HEK293 (cell line): ENCODE data around the gene CHST12.

Experiments used
- CTCF ChIA-PET: fragments of 350-600 bp; formaldehyde crosslinking; extraction: SDS; loops from one replicate; lab custom pipeline; 2021; ENCODE audit warnings: antibody characterized with exemption; lab: Yijun Ruan, JAX
- POLR2A ChIA-PET: fragments of 300-600 bp; formaldehyde crosslinking; extraction: SDS; loops from one replicate; lab custom pipeline; 2020; ENCODE audit warnings: antibody characterized with exemption, inconsistent platforms; lab: Yijun Ruan, JAX
- H3K27ac ChIP-seq: fragments of 200-500 bp; sonication (Bioruptor generic); 2 replicates; pipeline ENCODE4 v1.5.1; 2014; ENCODE audit warnings: low read depth, low read length, control low read depth, inconsistent platforms; ENCODE audit errors: extremely low read depth
- H3K36me3 ChIP-seq, 2 experiments: fragments of 200-500 bp in 1 of 2; sonication (Bioruptor generic) in 1 of 2; 1 replicate in 1 of 2; 2 replicates in 1 of 2; pipeline ENCODE4 v1.5.1; 2014 to 2017; ENCODE audit warnings: inconsistent platforms in 2 of 2, low read length in 2 of 2; ENCODE audit not compliant: control insufficient read depth in 2 of 2, insufficient read depth in 1 of 2
- H3K4me1 ChIP-seq: fragments of 200-500 bp; sonication (Bioruptor generic); 2 replicates; pipeline ENCODE4 v1.5.1; 2014; ENCODE audit warnings: mild to moderate bottlenecking, low read length, inconsistent platforms; ENCODE audit not compliant: control insufficient read depth, insufficient read depth
- H3K4me3 ChIP-seq: 2 replicates; pipeline ENCODE4 v1.5.1; 2011; ENCODE audit warnings: low read depth, mild to moderate bottlenecking, control low read depth, low read length, moderate library complexity
- H3K9me3 ChIP-seq: fragments of 200-500 bp; sonication (Bioruptor generic); 2 replicates; pipeline ENCODE4 v1.5.1; 2014; ENCODE audit warnings: low read depth, low read length, inconsistent platforms; ENCODE audit not compliant: control insufficient read depth, insufficient read depth
- ATF2 ChIP-seq: fragments of 450-650 bp; formaldehyde crosslinking; IDR thresholded peaks from 2 replicates; pipeline ENCODE4 v1.5.1; 2016; ENCODE audit warnings: missing biosample characterization, missing genetic modification characterization, low read depth
- FEZF1 ChIP-seq: fragments of 450-650 bp; formaldehyde crosslinking; IDR thresholded peaks from 2 replicates; pipeline ENCODE4 v1.5.1; 2016; ENCODE audit warnings: missing biosample characterization, missing genetic modification characterization
- PRDM6 ChIP-seq: fragments of 450-650 bp; formaldehyde crosslinking; IDR thresholded peaks from 2 replicates; pipeline ENCODE4 v1.5.1; 2017; ENCODE audit warnings: missing biosample characterization, missing genetic modification characterization
- SP2 ChIP-seq: fragments of 450-650 bp; formaldehyde crosslinking; IDR thresholded peaks from 2 replicates; pipeline ENCODE4 v1.5.1; 2016; ENCODE audit warnings: missing biosample characterization, missing genetic modification characterization
- SP7 ChIP-seq: fragments of 450-650 bp; formaldehyde crosslinking; IDR thresholded peaks from 2 replicates; pipeline ENCODE4 v1.5.1; 2016; ENCODE audit warnings: missing biosample characterization, missing genetic modification characterization
- ZBTB21 ChIP-seq: fragments of 450-650 bp; formaldehyde crosslinking; IDR thresholded peaks from 2 replicates; pipeline ENCODE4 v1.5.1; 2017; ENCODE audit warnings: missing biosample characterization, missing genetic modification characterization
- ZBTB8A ChIP-seq: fragments of 450-650 bp; formaldehyde crosslinking; IDR thresholded peaks from 2 replicates; pipeline ENCODE4 v1.5.1; 2016; ENCODE audit warnings: missing biosample characterization, missing genetic modification characterization
- ZFHX2 ChIP-seq: fragments of 450-650 bp; formaldehyde crosslinking; conservative IDR thresholded peaks from 2 replicates; pipeline ENCODE4 v1.5.1; 2016; ENCODE audit warnings: missing biosample characterization, missing genetic modification characterization
- ZNF112 ChIP-seq: fragments of 450-650 bp; formaldehyde crosslinking; IDR thresholded peaks from 2 replicates; pipeline ENCODE4 v1.5.0; 2017; ENCODE audit warnings: missing biosample characterization, missing genetic modification characterization
- ZNF148 ChIP-seq: fragments of 450-650 bp; formaldehyde crosslinking; IDR thresholded peaks from 2 replicates; pipeline ENCODE4 v1.5.0; 2017; ENCODE audit warnings: missing biosample characterization, missing genetic modification characterization, borderline replicate concordance
- ZNF169 ChIP-seq: fragments of 450-650 bp; formaldehyde crosslinking; IDR thresholded peaks from 2 replicates; pipeline ENCODE4 v1.5.1; 2016; ENCODE audit warnings: missing biosample characterization, missing genetic modification characterization
- ZNF302 ChIP-seq: fragments of 450-650 bp; formaldehyde crosslinking; IDR thresholded peaks from 2 replicates; pipeline ENCODE4 v1.5.1; 2016; ENCODE audit warnings: missing biosample characterization, missing genetic modification characterization, low read depth
- ZNF629 ChIP-seq: fragments of 450-650 bp; formaldehyde crosslinking; IDR thresholded peaks from 2 replicates; pipeline ENCODE4 v1.5.1; 2017; ENCODE audit warnings: missing biosample characterization, missing genetic modification characterization
- ZNF660 ChIP-seq: fragments of 450-650 bp; IDR thresholded peaks from 2 replicates; pipeline ENCODE4 v1.5.1; 2018; ENCODE audit warnings: missing biosample characterization, mild to moderate bottlenecking, missing genetic modification characterization
- ZNF704 ChIP-seq: fragments of 450-650 bp; formaldehyde crosslinking; IDR thresholded peaks from 2 replicates; pipeline ENCODE4 v1.5.1; 2016; ENCODE audit warnings: missing biosample characterization, missing genetic modification characterization
- TF ChIP-seq, protein P1 (sequence below): fragments of 450-650 bp; formaldehyde crosslinking; IDR thresholded peaks from 2 replicates; pipeline ENCODE4 v1.5.1; 2016; ENCODE audit warnings: missing biosample characterization, missing genetic modification characterization
- TF ChIP-seq, protein P2 (sequence below): fragments of 450-650 bp; formaldehyde crosslinking; IDR thresholded peaks from 2 replicates; pipeline ENCODE4; 2016; ENCODE audit warnings: missing biosample characterization, missing genetic modification characterization

CHST12 gene

DNA sequence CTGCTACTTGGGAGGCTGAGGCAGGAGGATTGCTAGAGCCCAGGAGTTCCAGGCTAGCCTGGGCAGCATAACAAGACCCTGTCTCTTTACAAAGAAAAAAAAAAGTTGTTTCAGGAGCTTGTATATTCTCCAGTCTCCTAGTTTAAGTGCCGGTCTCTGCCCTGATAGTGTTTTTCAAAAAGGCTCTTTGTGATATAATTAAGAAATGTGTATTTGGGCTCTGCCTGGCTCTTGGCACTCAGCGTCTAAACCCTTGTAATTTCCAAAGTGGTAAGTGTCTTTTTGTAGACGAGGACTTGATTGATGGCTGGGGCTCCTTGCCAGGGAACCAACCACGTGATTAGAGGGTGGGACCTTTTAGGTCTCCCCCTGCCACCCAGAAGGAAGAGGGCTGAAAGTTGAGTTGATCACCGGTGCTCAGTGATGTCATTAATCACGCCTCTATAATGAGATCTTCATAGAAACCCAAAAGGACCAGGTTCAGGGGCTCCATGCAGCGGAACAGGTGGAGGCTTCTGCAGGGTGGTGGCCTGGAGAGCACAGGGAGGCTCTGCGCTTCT lies 44.4 kb upstream of the CHST12 start:
- Histone ChIP-seq H3K4me3 (no peak overlapping the region), H3K9me3 (no peaks in the 10 kb centered on the region), H3K4me1 (peaks cover 19% of the 10 kb centered on the region), H3K27ac (peak overlapping the region; percentile 45), H3K36me3 (peaks cover 32 to 68% of the 10 kb centered on the region in 2 experiments)
- TF ChIP-seq, protein P1, sequence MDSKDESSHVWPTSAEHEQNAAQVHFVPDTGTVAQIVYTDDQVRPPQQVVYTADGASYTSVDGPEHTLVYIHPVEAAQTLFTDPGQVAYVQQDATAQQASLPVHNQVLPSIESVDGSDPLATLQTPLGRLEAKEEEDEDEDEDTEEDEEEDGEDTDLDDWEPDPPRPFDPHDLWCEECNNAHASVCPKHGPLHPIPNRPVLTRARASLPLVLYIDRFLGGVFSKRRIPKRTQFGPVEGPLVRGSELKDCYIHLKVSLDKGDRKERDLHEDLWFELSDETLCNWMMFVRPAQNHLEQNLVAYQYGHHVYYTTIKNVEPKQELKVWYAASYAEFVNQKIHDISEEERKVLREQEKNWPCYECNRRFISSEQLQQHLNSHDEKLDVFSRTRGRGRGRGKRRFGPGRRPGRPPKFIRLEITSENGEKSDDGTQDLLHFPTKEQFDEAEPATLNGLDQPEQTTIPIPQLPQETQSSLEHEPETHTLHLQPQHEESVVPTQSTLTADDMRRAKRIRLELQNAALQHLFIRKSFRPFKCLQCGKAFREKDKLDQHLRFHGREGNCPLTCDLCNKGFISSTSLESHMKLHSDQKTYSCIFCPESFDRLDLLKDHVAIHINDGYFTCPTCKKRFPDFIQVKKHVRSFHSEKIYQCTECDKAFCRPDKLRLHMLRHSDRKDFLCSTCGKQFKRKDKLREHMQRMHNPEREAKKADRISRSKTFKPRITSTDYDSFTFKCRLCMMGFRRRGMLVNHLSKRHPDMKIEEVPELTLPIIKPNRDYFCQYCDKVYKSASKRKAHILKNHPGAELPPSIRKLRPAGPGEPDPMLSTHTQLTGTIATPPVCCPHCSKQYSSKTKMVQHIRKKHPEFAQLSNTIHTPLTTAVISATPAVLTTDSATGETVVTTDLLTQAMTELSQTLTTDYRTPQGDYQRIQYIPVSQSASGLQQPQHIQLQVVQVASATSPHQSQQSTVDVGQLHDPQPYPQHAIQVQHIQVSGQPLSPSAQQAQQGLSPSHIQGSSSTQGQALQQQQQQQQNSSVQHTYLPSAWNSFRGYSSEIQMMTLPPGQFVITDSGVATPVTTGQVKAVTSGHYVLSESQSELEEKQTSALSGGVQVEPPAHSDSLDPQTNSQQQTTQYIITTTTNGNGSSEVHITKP (tag by site-specific recombination) = 0 out of 2 replicates have a peak, but pooled peaks have one; percentile 33
- TF ChIP-seq PRDM6 (tag by site-specific recombination) = peak; percentile 90
- peak; percentile 48 for TF ChIP-seq ZBTB8A (tag by site-specific recombination)
- no peak for TF ChIP-seq ZNF704 (tag by site-specific recombination)
- peak; percentile 76 for TF ChIP-seq SP7
- peak; percentile 18; the same call in 1 of the 2 replicates for TF ChIP-seq SP2 (tag by site-specific recombination)
- TF ChIP-seq ZNF660 (tag by site-specific recombination) = no peak
- TF ChIP-seq ZNF629 (tag by site-specific recombination) = peak; percentile 52
- no peak for TF ChIP-seq ZNF148
- TF ChIP-seq ATF2 = peak; percentile 64
- peak; percentile 25; the same call in 1 of the 2 replicates for TF ChIP-seq FEZF1
- ChIA-PET CTCF (interaction anchor here (0.6 kb wide), 1 partner anchor 12 kb away, joined by 4 read pairs; no protein-coding TSS in a partner anchor), POLR2A (no interaction called here)

- H3K9me3 ChIP-seq = no peaks in the 10 kb centered on the region
- H3K4me3 ChIP-seq = no peak overlapping the region
- POLR2A ChIA-PET = no interaction called here
- H3K36me3 ChIP-seq = peaks cover 37 to 74% of the 10 kb centered on the region in 2 experiments
- peak overlapping the region; percentile 45; the same call in 1 of the 2 replicates for H3K27ac ChIP-seq
- TF ChIP-seq, protein P2, sequence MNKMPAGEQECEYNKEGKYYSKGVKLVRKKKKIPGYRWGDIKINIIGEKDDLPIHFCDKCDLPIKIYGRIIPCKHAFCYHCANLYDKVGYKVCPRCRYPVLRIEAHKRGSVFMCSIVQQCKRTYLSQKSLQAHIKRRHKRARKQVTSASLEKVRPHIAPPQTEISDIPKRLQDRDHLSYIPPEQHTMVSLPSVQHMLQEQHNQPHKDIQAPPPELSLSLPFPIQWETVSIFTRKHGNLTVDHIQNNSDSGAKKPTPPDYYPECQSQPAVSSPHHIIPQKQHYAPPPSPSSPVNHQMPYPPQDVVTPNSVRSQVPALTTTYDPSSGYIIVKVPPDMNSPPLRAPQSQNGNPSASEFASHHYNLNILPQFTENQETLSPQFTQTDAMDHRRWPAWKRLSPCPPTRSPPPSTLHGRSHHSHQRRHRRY = no peak
- no peak for TF ChIP-seq ZNF112 (tag by site-specific recombination)
- TF ChIP-seq ZNF302 (tag by site-specific recombination) = no peak
- TF ChIP-seq ZBTB21 (tag by site-specific recombination) = no peak
- no peak for TF ChIP-seq ZNF169 (tag by site-specific recombination)
- TF ChIP-seq ZFHX2 (tag by site-specific recombination) = peak; percentile 28; the same call in 1 of the 2 replicates
- TF ChIP-seq, all 188 proteins: peak for 1
- CTCF ChIA-PET = interaction anchor here (0.7 to 1.2 kb wide), 2 partner anchors 40 to 474 kb away, joined by 3 read pairs; no protein-coding TSS in a partner anchor
- H3K4me1 ChIP-seq = peaks cover 19% of the 10 kb centered on the region
These were observed 43.8 kb upstream of the CHST12 start for GRCh38 chr7:2359610-2360009.
